ENCODE data around the gene GLDN.

The GLDN gene

GRCh38 chr15:51338496-51338895 lies 3.0 kb upstream of the GLDN start, which contains the start of gene CYP19A1:
TSS of gene CYP19A1 (minus strand) at chr15:51338596. CDS start at chr15:51242912, 95,684 bp downstream.
- no peak for TF ChIP-seq CTCF (IDR thresholded peaks at IDR 0.05; ENCODE audit: extremely low read depth, insufficient read depth, missing control alignments)
- no peak for DNase-seq (ENCODE audit: low spot score)
- in situ Hi-C loops (cut with MboI; ENCODE audit: low pct_unique_long_range_greater_than_20kb, low sequenced_read_pairs, unreplicated experiment): no loop called here

DNA sequence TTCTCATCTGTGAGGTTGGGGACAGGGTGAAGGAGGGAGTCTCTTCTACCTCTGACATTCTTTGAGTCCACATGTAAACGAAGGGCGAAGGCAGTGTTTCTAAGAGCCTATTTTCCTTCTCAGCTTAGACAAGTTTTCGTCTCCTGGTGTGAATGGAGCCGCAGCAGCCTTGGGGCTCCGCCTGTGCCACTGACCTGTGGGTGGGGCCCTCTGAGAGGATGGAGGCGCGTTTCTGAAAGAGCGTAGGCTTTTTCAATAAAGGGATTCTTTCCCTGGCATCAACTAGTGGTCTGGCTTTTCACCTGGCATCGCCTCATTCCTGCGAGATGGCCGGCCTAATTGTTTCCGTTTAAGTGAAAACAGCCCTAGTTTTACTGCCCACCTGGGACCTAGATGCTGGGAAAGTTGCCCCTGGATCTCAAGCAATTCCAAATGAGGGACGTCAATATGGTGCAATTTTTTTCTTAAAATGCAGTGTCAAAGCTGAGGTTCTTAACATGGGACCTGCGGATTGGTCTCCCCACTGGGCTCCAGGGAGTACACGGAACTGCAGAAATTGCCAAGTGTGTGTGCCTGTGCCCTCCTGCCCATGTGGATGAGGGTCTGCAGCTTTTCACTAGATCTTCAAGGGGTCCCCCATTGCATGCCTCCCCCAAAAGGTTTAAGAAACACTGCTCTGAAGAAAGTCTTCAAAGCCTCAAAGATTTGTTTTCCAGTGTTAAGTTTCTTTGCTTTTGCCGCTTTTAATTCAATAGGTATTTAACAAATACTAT lies 958 bp downstream of the GLDN start:
- no peak for DNase-seq (ENCODE audit: low spot score)
- TF ChIP-seq CTCF (IDR thresholded peaks at IDR 0.05; ENCODE audit: extremely low read depth, insufficient read depth, missing control alignments): no peak
- in situ Hi-C loops (cut with MboI; ENCODE audit: low pct_unique_long_range_greater_than_20kb, low sequenced_read_pairs, unreplicated experiment): no loop called here

GRCh38 chr15:51343466-51343865 lies 2.0 kb downstream of the GLDN start:
- DNase-seq (ENCODE audit: low spot score): no peak
- in situ Hi-C loops (cut with MboI; ENCODE audit: low pct_unique_long_range_greater_than_20kb, low sequenced_read_pairs, unreplicated experiment): no loop called here

DNA sequence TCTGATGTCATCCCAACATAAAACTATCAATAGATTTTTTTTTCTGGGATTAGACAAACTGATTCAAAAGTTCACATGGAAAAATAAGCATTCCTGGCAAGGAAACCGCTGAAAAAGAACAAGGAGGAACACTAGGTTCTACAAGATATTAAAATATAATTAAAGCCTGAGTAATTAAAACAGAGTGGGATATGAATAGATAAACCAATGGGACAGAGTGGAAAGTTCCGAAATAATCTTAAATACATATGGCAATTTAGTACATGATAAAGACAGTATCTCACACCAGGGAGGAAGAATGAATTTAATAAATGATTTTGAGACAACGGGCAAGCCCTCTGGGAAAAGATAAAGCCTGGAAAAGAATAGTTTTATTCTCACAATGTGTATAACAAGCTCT lies 4.7 kb downstream of the GLDN start:
- no peak for DNase-seq (ENCODE audit: low spot score)
- no peak for TF ChIP-seq CTCF (IDR thresholded peaks at IDR 0.05; ENCODE audit: extremely low read depth, insufficient read depth, missing control alignments)
- in situ Hi-C loops (cut with MboI; ENCODE audit: low pct_unique_long_range_greater_than_20kb, low sequenced_read_pairs, unreplicated experiment): no loop called here

More at GRCh38 chr15:51343466-51343865, 2.0 kb downstream of the GLDN start:
- no peak for TF ChIP-seq CTCF (IDR thresholded peaks at IDR 0.05; ENCODE audit: extremely low read depth, insufficient read depth, missing control alignments)

GRCh38 chr15:51348688-51349087 lies 7.2 kb downstream of the GLDN start:
- DNase-seq (ENCODE audit: low spot score): peak; percentile 76
- TF ChIP-seq CTCF (IDR thresholded peaks at IDR 0.05; ENCODE audit: extremely low read depth, insufficient read depth, missing control alignments): no peak
- in situ Hi-C loops (cut with MboI; ENCODE audit: low pct_unique_long_range_greater_than_20kb, low sequenced_read_pairs, unreplicated experiment): no loop called here

GRCh38 chr15:51349156-51349844 lies 7.8 kb downstream of the GLDN start:
- no peak for DNase-seq (ENCODE audit: low spot score)
- no peak for TF ChIP-seq CTCF (IDR thresholded peaks at IDR 0.05; ENCODE audit: extremely low read depth, insufficient read depth, missing control alignments)
- in situ Hi-C loops (cut with MboI; ENCODE audit: low pct_unique_long_range_greater_than_20kb, low sequenced_read_pairs, unreplicated experiment): no loop called here

Measured in GM13977 (cell line).